ENCODE data around the gene MAMDC2. TPM values are rescaled to one million over a fixed set of nuclear protein-coding genes. Genes with fewer than 3 reads are reported as not detected.

Gene MAMDC2
- total RNA-seq, 1 experiment from 2014 or later, result not detected

DNA sequence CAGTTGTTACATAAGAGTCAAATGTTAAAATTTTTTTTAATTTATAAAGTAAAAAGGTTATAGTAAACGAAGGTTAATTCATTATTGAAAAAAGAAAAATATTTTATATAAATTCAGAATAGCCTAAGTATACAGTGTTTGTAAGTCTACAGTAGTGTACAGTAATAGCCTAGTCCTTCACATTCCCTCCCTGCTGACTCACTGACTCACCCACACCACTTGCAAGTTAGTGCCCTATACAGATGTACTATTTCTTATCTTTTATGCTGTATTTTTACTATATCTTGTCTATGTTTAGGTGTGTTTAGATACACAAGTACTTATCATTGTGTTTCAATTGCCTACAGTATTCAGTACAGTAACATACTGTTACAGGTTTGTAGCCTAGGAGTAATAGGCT is 57.6 kb downstream of the MAMDC2 start:
- ChIA-PET CTCF (interaction anchor here (0.5 to 4.0 kb wide), 2 partner anchors 11 to 104 kb away, joined by 3 to 41 read pairs; no protein-coding TSS in a partner anchor), POLR2A (interaction anchor here (0.6 kb wide), 1 partner anchor 152 kb away, joined by 3 read pairs; no protein-coding TSS in a partner anchor)
- Mint-ChIP-seq H3K4me1 (ENCODE audit: insufficient read depth, unreplicated experiment) (no peaks in the 10 kb centered on the region), H3K27ac (ENCODE audit: low read depth, unreplicated experiment) (no peak overlapping the region), H3K36me3 (ENCODE audit: insufficient read depth, unreplicated experiment) (no peaks in the 10 kb centered on the region), H3K27me3 (ENCODE audit: insufficient read depth, unreplicated experiment) (no peaks in the 10 kb centered on the region), H3K4me3 (ENCODE audit: unreplicated experiment) (no peak overlapping the region), H3K9me3 (ENCODE audit: unreplicated experiment) (no peaks in the 10 kb centered on the region)
- TF ChIP-seq CTCF (IDR thresholded peaks at IDR 0.05; ENCODE audit: unreplicated experiment), result no peak
- DNase-seq (ENCODE audit: unreplicated experiment), result no peak
- BruUV-seq (replicated peaks), result no TSS peak
- intact Hi-C loops (cut with micrococcal nuclease), result no loop called here

- BruUV-seq (replicated peaks), result no TSS peak
- TF ChIP-seq CTCF (IDR thresholded peaks at IDR 0.05; ENCODE audit: unreplicated experiment), result no peak
- peaks cover 2% of the 10 kb centered on the region for H3K4me1 Mint-ChIP-seq (ENCODE audit: insufficient read depth, unreplicated experiment)
Measured at GRCh38 chr9:70105147-70105546, 61.5 kb downstream of the MAMDC2 start.

GRCh38 chr9:70106571-70106970 is 62.9 kb downstream of the MAMDC2 start:
- DNase-seq (ENCODE audit: unreplicated experiment), result no peak
- no peaks in the 10 kb centered on the region for H3K9me3 Mint-ChIP-seq (ENCODE audit: unreplicated experiment)
- ChIA-PET POLR2A (interaction anchor here (0.7 kb wide), 1 partner anchor 144 kb away, joined by 5 read pairs; no protein-coding TSS in a partner anchor), CTCF (no interaction called here)
- no peak for TF ChIP-seq CTCF (IDR thresholded peaks at IDR 0.05; ENCODE audit: unreplicated experiment)
- no TSS peak for BruUV-seq (replicated peaks)
- H3K36me3 Mint-ChIP-seq (ENCODE audit: insufficient read depth, unreplicated experiment), result no peaks in the 10 kb centered on the region
- no peak overlapping the region for H3K27ac Mint-ChIP-seq (ENCODE audit: low read depth, unreplicated experiment)
- peaks cover 14% of the 10 kb centered on the region for H3K4me1 Mint-ChIP-seq (ENCODE audit: insufficient read depth, unreplicated experiment)
- H3K27me3 Mint-ChIP-seq (ENCODE audit: insufficient read depth, unreplicated experiment), result no peaks in the 10 kb centered on the region
- intact Hi-C loops (cut with micrococcal nuclease), result no loop called here
- H3K4me3 Mint-ChIP-seq (ENCODE audit: unreplicated experiment), result no peak overlapping the region

More at GRCh38 chr9:70105147-70105546, 61.5 kb downstream of the MAMDC2 start:
- H3K27ac Mint-ChIP-seq (ENCODE audit: low read depth, unreplicated experiment), result no peak overlapping the region
- H3K4me3 Mint-ChIP-seq (ENCODE audit: unreplicated experiment), result no peak overlapping the region
- CTCF ChIA-PET, result interaction anchor here (1.0 to 1.8 kb wide), 4 partner anchors 8 to 63 kb away, joined by 3 to 5 read pairs (median 4); no protein-coding TSS in a partner anchor
- DNase-seq (ENCODE audit: unreplicated experiment), result no peak
- no peaks in the 10 kb centered on the region for H3K27me3 Mint-ChIP-seq (ENCODE audit: insufficient read depth, unreplicated experiment)
- H3K9me3 Mint-ChIP-seq (ENCODE audit: unreplicated experiment), result no peaks in the 10 kb centered on the region
- no peaks in the 10 kb centered on the region for H3K36me3 Mint-ChIP-seq (ENCODE audit: insufficient read depth, unreplicated experiment)
- intact Hi-C loops (cut with micrococcal nuclease), result no loop called here
- POLR2A ChIA-PET, result no interaction called here

- Mint-ChIP-seq H3K27me3 (ENCODE audit: insufficient read depth, unreplicated experiment) (no peaks in the 10 kb centered on the region), H3K4me3 (ENCODE audit: unreplicated experiment) (no peak overlapping the region), H3K9me3 (ENCODE audit: unreplicated experiment) (no peaks in the 10 kb centered on the region), H3K36me3 (ENCODE audit: insufficient read depth, unreplicated experiment) (no peaks in the 10 kb centered on the region), H3K4me1 (ENCODE audit: insufficient read depth, unreplicated experiment) (peaks cover 21% of the 10 kb centered on the region), H3K27ac (ENCODE audit: low read depth, unreplicated experiment) (no peak overlapping the region)
- CTCF ChIA-PET, result interaction anchor here (0.8 to 9.6 kb wide), 4 partner anchors 14 to 140 kb away, joined by 3 to 684 read pairs (median 4); no protein-coding TSS in a partner anchor
- no TSS peak for BruUV-seq (replicated peaks)
- DNase-seq (ENCODE audit: unreplicated experiment), result no peak
- POLR2A ChIA-PET, result no interaction called here
- intact Hi-C loops (cut with micrococcal nuclease), result no loop called here
- no peak for TF ChIP-seq CTCF (IDR thresholded peaks at IDR 0.05; ENCODE audit: unreplicated experiment)
Measured at GRCh38 chr9:70107558-70107957, 63.9 kb downstream of the MAMDC2 start.

All from MCF 10A (cell line).